ENCODE measurements around the gene DDB1.

Gene DDB1

DNA sequence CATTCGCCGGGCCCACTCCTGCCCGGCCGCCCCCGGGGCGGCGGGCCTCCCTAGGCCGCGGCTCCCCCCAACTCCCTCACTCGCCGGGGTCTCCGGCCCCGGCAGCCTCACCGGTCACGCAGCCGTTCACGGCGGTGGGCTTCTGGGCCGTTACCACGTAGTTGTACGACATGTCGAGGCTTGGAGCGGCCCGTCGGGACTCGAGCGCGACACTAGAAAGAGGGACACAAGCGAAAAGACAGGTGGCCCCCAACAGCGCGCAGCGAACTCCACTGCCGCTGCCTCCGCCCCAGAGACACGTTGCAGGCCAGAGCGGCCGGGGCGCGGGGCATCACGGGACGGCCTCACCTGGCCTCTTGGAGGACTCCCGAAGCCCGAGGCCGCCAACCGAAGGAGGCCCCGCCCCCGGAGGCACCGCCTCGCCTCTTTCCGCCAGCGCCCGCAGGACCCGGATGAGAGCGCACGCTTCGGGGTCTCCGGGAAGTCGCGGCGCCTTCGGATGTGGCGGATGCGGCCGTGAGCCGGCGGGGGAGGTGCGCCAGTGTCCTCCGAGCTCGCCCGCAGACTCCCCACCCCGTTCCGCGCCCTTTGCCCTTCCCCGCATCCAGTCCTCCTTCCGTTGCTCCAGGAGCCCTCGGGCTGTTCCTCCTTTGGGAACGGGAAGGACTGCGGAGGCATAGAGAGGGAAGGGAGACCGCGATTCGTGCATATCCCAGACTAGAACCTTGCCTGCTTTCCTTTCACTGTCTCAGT is at the start of gene DDB1, which contains the start of gene TKFC:
Gene DDB1 (minus strand): TSS at position 309 of the 753 bp plus-strand sequence. CDS start 137 bp downstream, at position 172.
Gene TKFC (plus strand): TSS at position 432 of the 753 bp plus-strand sequence. CDS start 1,501 bp downstream, outside the sequence.
- DNase-seq (ENCODE audit: low read depth), result peak; percentile 99
- H3K4me3 ChIP-seq (ENCODE audit: low read depth, low read length), result peak within 1 kb of the TSS; percentile 77
- TF ChIP-seq MYC (IDR thresholded peaks at IDR 0.05; ENCODE audit: low read depth, low read length), result peak; percentile 91
- TF ChIP-seq POLR2A (IDR thresholded peaks at IDR 0.05; ENCODE audit: extremely low read depth, insufficient read length), result peak; percentile 91
- TF ChIP-seq, protein P1, sequence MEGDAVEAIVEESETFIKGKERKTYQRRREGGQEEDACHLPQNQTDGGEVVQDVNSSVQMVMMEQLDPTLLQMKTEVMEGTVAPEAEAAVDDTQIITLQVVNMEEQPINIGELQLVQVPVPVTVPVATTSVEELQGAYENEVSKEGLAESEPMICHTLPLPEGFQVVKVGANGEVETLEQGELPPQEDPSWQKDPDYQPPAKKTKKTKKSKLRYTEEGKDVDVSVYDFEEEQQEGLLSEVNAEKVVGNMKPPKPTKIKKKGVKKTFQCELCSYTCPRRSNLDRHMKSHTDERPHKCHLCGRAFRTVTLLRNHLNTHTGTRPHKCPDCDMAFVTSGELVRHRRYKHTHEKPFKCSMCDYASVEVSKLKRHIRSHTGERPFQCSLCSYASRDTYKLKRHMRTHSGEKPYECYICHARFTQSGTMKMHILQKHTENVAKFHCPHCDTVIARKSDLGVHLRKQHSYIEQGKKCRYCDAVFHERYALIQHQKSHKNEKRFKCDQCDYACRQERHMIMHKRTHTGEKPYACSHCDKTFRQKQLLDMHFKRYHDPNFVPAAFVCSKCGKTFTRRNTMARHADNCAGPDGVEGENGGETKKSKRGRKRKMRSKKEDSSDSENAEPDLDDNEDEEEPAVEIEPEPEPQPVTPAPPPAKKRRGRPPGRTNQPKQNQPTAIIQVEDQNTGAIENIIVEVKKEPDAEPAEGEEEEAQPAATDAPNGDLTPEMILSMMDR (IDR thresholded peaks at IDR 0.05; ENCODE audit: low read depth, low read length), result no peak
- TF ChIP-seq, protein P2, sequence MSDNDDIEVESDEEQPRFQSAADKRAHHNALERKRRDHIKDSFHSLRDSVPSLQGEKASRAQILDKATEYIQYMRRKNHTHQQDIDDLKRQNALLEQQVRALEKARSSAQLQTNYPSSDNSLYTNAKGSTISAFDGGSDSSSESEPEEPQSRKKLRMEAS (IDR thresholded peaks at IDR 0.05; ENCODE audit: low read depth, low read length), result peak; percentile 81

DNA sequence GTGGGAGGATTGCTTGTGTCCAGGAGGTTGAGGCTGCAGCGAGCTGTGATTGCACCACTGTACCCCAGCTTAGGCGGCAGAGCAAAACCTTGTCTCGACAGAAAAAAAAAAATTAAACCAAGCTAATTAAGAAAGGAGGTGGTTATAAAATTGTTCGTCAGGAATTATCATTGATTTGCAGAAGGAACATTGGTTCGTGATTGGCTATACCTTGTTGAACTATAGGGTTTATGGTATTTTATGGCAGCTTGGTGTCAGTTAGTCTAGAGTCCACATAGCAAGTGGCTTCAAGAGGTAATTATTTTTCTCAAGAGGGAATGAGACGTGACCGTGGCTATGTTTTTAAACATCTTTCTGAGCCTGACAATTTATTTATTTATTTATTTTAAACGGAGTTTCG is 48.0 kb upstream of the DDB1 start:
- H3K4me3 ChIP-seq (ENCODE audit: low read depth, low read length), result no peak overlapping the region
- TF ChIP-seq, protein P2 (IDR thresholded peaks at IDR 0.05; ENCODE audit: low read depth, low read length), result no peak
- no peak for DNase-seq (ENCODE audit: low read depth)

DNA sequence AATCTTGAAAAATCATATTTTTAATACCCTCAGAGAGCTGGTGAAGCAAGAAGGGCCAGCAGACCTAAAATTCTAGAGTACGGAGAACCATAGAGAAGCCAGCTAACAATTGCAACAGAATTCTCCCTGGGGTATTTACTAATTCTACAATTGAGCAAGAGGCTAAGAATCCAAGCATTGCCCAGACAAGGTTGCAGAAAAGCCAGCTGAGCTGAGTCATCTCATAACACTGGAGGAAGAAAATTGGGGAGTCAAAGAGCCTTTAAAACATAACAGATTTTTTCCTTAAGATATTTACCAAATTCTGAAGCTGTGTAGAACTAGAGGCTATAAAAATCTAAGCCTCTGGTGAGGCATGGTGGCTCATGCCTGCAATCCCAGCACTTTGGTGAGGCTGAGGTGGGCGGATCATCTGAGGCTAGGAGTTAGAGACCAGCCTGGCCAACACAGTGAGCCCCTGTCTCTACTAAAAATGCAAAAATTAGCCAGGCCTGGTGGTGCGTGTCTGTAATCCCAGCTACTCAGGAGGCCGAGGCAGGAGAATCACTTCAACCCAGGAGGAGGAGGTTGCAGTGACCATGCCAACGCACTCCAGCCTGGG is 45.9 kb upstream of the DDB1 start:
- H3K4me3 ChIP-seq (ENCODE audit: low read depth, low read length), result no peak overlapping the region
- peak; percentile 95 for DNase-seq (ENCODE audit: low read depth)
- TF ChIP-seq, protein P2 (IDR thresholded peaks at IDR 0.05; ENCODE audit: low read depth, low read length), result no peak
- no peak for TF ChIP-seq POLR2A (IDR thresholded peaks at IDR 0.05; ENCODE audit: extremely low read depth, insufficient read length)
- TF ChIP-seq, protein P1 (IDR thresholded peaks at IDR 0.05; ENCODE audit: low read depth, low read length), result no peak
- TF ChIP-seq MYC (IDR thresholded peaks at IDR 0.05; ENCODE audit: low read depth, low read length), result peak; percentile 45

DNA sequence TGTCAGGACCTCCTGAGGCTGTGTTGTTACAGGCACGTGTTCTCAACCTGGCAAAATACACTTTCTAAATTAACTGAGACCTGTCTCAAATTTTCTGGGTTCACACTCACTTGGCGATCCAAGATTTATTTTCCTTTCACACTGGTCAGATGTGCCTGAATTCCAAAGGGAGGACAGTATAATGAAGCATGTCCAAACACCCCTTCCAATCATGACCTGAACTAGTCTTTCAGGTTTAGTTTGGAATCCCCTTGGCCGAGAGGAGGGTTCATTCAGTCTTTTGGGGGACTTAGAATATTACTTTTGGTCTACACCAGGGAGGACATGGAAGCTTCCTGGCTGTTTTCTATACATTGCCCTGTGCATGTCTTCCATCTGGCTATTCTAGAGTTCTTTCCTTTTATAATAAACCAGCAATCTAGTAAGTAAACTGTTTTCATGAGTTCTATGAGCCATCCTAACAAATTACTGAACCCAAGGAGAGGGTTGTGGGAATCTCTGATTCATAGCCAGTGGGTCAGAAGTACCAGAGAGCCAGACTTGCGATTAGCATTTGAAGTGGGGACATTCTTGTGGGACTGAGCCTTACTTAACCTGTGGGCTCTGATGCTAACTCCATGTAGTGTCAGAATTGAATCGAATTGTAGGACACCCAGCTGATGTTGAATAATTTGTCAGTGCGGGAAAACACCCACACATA is 44.7 kb upstream of the DDB1 start:
- H3K4me3 ChIP-seq (ENCODE audit: low read depth, low read length), result no peak overlapping the region
- no peak for DNase-seq (ENCODE audit: low read depth)
- TF ChIP-seq, protein P1 (IDR thresholded peaks at IDR 0.05; ENCODE audit: low read depth, low read length), result no peak
- TF ChIP-seq POLR2A (IDR thresholded peaks at IDR 0.05; ENCODE audit: extremely low read depth, insufficient read length) (no peak), MYC (IDR thresholded peaks at IDR 0.05; ENCODE audit: low read depth, low read length) (no peak)
- TF ChIP-seq, protein P2 (IDR thresholded peaks at IDR 0.05; ENCODE audit: low read depth, low read length), result no peak

DNA sequence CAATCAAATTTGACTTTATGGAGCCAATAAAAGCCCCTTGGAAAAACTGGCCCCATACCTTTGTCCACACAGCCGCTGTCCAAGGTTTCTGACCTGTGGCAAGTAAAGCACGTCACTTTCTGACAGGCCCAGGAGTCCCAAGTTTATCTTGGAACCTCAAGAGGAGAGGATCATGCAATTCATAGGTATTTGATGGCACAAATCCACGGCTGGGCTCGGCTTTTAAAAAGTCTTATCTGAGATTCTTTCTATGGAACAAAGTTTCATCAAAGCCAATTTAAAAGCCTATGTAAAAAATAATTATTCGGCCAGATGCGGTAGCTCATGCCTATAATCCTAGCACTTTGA is 42.8 kb upstream of the DDB1 start:
- TF ChIP-seq, protein P2 (IDR thresholded peaks at IDR 0.05; ENCODE audit: low read depth, low read length), result no peak
- TF ChIP-seq MYC (IDR thresholded peaks at IDR 0.05; ENCODE audit: low read depth, low read length), result no peak
- no peak for TF ChIP-seq POLR2A (IDR thresholded peaks at IDR 0.05; ENCODE audit: extremely low read depth, insufficient read length)
- TF ChIP-seq, protein P1 (IDR thresholded peaks at IDR 0.05; ENCODE audit: low read depth, low read length), result no peak
- H3K4me3 ChIP-seq (ENCODE audit: low read depth, low read length), result no peak overlapping the region
- DNase-seq (ENCODE audit: low read depth), result no peak

Measured in NB4 (cell line).